Activated effector memory CD4-positive, alpha-beta T cell treated with Interleukin-2 at 50 U/mL for 16 hours (primary cell): ENCODE data around the gene GH1.
A peak's percentile ranks its signal among the peaks of the same experiment; 100 is the strongest.

Source experiments
- DNase-seq: peaks from one replicate; pipeline ENCODE4 v3.0.0-alpha.2; 2020

The GH1 gene

DNA sequence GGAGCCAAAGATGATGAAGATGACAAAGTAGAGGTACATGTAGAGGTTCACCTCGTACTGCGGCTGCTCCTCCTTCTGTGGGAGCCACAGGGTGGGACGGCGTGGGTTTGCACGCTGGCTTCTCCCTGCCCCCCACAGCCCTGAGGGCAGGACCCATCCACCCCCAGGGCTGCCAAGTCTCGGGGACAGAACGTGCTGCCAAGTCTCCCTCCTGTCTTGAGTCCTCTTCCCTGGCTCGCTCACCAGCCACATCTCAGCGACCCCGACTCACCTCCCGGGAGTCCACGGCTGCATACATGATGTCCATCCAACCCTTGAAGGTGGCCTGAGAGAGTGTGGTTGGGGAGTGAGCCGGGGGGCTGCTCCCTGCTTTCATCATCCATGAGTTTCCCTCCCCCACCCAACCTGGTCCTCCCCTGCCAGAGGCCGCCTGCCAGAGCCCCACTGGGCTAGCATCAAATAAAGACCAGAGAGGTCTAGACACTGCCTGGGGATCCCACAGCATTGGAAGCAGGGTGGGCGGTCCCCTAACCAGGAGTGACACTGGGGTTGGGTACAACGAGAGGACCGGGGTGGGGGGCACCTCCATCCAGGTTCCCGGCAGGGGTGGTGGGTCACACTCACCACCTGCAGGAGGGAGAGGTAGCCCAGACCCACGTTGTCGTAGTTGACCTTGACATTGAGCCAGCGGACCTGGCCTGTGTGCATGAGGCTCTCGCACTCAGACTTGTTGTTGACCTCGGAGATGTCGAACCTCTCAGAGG lies 26.3 kb upstream of the GH1 start:
- no peak for DNase-seq

GRCh38 chr17:63943745-63944144 lies 25.1 kb upstream of the GH1 start:
- DNase-seq: no peak

DNA sequence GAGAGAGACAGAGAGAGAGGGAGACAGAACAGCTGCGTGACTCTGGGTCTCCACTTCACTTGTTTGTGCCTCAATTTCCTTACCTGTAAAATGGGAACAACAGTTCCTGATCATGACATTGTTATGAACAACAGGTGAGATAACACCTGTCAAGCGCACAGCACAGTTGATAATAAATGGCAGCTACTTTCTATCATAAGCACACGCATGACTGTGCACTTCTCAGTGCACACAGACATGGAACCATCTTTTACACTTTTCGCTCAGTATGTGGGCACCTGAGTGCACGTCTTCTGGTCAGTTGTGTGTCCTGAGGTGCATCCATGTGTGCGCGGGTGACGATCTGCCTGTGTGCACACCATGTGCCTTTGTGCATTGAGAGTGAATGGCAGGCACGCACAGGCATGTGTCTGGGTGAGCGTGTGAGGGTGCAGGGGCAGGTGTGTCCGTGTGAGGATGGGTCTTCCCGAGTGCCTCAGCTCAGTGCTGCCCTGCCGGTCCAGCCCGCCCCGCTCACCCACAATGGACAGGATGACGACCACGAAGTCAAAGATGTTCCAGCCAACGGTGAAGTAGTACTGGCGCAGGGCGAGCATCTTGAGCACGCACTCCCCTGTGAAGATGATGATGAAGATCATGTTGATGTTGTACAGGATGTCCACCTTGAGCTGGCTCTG lies 23.8 kb upstream of the GH1 start:
- DNase-seq: no peak

DNA sequence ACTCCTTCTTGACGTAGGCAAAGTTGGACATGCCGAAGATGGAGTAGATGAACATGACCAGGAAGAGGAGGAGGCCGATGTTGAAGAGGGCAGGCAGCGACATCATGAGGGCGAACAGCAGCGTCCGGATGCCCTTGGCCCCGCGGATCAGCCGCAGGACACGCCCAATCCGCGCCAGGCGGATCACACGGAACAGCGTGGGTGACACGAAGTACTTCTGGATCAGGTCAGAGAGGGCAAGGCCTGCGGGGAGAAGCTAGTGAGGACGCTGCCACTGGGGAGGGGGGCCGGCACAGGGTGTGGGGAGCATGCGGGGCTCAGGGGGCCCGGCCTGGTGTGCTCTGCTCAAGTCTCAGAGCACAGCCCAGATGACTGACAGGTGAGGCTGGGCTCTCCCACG lies 23.1 kb upstream of the GH1 start:
- DNase-seq: no peak

- DNase-seq: no peak
These were observed 22.5 kb upstream of the GH1 start for GRCh38 chr17:63941162-63941561.

GRCh38 chr17:63940584-63940983 lies 21.9 kb upstream of the GH1 start:
- DNase-seq: no peak

DNA sequence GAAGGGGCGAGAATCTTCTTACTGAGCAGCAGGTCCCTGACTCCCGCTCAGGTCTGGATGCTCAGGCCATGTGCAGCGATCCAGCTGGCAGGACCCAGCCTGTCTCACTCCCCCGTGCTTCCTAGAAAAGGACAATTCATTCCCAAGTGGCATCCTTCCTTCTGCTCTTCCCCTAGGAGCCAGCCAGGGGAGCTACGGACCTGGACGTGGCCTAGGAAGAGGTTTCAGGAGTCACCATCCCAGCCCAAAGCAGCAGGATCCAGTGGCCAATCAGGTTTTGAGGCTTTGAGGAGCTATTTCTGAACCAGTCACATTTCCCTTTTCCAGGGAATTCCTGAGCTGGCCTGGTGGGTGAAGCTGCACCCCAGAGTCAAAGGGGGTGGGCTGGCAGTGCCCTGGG lies 21.2 kb upstream of the GH1 start:
- no peak for DNase-seq

GRCh38 chr17:63939401-63939800 lies 20.8 kb upstream of the GH1 start:
- DNase-seq: no peak

- DNase-seq: no peak
These were observed 19.3 kb upstream of the GH1 start for GRCh38 chr17:63937920-63938319.

- no peak for DNase-seq
These were observed 18.7 kb upstream of the GH1 start for GRCh38 chr17:63937319-63937718.

DNA sequence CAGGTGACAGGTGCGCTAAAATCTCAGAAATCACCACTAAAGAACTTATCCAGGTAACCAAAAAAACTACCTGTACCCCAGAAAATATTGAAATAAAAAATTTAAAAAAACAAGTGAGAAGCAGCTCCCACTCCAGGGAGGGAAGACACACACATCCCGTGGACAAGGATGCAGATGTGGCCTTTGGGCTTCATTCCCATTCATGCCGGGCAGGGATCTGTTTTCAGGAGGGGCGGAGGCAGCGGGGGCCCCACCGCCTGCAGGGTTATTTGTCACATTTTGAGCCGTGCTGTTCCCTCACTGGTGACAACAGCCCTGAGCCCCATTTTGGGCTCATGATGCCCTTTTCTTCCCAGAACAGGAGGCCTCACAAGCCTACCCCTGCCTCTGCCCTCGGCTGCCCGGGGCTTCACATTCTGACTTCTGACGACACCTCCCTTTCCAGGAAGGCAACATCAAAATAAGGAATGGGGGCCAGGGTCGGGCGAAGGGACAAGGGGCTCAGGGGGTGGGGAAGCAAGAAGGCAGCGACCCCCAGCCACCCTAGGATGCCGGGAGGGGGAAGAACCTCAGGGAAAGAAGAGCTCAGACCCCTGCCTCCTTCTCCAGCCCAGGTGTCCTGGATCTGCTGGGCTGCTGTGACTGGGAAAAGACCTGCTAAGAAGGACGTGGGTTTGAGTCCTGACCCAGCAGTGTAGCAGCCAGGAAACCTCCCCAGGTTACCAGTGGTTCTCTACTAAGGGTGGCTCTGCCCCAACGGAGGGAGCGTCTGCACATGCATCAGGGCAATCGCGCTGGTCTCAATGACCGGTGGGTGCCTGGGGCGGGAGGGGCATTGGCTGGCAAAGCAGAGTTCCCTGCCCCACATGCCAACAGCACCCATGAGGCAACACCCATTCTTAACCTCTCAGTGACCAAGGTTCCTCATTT lies 15.8 kb upstream of the GH1 start:
- no peak for DNase-seq

DNA sequence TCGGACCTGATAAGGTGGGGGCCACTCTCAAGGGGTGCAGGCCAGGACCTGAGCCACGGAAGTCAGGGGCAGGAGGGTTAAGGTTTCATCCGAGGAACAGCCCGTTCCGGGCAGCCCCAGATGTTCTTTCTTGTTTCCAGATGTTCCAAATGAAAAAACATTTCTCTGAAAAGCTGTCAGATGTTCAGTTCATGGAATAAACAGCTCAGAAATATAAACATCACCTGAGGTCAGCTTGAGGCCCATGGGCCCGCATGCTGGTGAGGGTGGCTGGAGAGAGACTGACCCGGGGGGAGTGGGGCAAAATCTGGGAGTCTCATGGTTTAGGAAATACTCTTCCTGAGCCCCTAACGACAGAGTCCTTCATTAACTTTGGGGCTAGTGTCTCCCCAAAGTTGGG lies 15.0 kb upstream of the GH1 start:
- no peak for DNase-seq

DNA sequence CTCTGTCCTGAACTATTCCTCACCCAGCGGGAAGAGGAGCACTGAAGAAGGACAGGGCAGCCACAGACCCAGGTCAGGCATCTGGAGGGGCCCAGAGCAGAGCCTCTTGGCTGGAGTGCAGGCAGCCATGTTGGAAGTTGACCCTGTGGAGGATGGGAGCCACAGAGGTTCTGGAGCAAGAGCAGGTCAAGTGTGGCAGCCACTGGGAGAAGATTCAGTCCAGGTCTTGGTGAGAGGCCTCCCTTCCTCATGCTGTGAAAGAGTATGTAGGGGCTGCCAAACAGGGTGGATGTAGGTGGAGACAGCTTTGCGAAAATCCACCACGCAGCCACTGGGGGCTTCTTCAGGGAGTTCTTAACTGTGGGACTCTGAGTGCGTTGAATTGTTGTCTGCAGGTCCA lies 14.1 kb upstream of the GH1 start:
- no peak for DNase-seq

GRCh38 chr17:63931981-63932561 lies 13.4 kb upstream of the GH1 start, which contains the start of gene CD79B:
CD79B (minus strand) TSS chr17:63932331; CDS start chr17:63932261, 70 bp downstream.
- peak; percentile 27 for DNase-seq

- DNase-seq: peak; percentile 62
These were observed 12.4 kb upstream of the GH1 start for GRCh38 chr17:63930951-63931575.

DNA sequence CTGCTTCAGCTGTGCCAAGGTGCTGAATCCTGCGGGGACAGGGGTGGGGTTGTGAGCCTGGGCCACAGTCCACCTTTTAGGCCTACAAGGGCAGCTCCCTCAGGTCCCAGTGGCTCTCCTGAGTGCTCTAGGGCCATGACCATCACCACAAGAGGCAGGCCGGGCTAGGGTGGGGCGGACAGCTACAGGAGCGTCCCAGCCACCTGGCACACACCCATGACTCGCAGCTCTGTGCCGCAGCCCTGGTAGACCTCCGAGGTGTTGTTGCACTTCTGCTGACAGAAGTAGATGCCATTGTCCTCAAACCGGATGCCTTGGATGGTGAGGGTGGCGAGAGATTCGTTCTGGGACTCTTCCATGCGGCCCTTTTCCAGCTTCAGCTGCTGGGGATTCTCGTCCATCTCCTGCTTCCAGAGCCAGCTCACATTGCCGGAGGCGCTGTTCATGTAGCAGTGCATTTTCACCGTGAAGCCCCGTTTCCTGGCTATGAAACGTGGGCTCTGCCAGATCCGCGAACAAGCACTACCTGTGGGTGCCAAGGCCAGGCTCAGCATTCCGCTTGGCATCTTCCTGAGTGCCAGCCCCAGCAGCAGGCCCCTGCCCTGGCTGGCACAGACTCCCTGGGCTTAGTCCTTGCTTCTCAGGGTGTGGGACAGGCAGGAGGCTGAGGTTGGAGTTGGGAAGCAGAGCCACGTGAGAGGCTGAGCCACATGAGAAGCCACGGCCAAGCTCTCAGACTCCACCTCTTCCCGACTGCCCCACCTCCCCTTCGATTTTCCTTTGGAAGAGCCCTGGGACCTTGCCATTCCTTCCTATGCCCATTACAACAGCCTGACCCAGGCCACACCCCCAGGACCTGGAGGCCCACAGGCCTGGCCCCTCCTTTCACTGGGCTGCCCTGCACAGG lies 11.5 kb upstream of the GH1 start:
- DNase-seq: no peak

GRCh38 chr17:63928966-63929695 lies 10.5 kb upstream of the GH1 start:
- no peak for DNase-seq

GRCh38 chr17:63928172-63928666 lies 9.6 kb upstream of the GH1 start:
- DNase-seq: no peak

DNA sequence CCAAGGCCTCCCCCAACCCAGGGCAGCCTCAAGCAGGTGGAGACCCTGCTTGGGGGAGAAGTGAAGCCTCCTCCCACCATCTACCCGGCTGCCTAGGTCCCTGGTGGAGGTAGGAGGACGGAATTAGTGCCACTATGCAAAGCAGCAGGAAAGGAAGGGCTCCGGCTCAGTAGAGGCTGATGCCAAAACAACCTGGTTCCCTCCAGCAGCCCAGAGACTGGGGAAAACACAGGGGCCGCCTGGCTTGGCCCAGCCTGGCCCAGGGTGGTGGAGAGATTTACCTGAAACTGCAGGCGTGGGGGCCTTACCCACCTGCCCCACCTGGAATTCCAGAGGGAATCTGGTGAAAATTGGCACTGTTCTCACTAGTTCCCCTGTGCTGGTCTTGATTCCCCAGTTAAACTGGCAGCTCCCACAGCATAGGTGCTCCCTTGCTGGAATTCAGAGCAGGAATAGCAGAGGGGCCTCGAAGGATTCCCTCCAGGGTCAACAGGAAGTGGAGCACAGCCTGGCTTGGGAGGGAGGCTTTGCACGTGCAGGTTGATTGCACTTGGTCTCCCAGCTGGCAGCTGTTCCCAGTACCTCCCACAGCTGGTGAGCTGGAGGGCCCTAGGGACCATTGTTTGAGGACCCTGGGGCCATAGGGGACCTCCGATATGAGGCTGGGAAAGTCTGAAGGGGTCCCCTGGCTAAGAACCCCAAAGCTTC lies 9.0 kb upstream of the GH1 start:
- DNase-seq: no peak

GRCh38 chr17:63926164-63926563 lies 7.5 kb upstream of the GH1 start:
- no peak for DNase-seq
